HEK293 (cell line): ENCODE measurements around the gene ZNF573.

Experiments used
- GLIS1 ChIP-seq: fragments of 450-650 bp; formaldehyde crosslinking; IDR thresholded peaks from 2 replicates; pipeline ENCODE4 v1.5.1; 2016; ENCODE audit warnings: missing biosample characterization, missing genetic modification characterization
- KLF8 ChIP-seq: fragments of 450-650 bp; formaldehyde crosslinking; IDR thresholded peaks from 2 replicates; pipeline ENCODE4 v1.5.1; 2016; ENCODE audit warnings: missing biosample characterization, missing genetic modification characterization
- PRDM1 ChIP-seq: fragments of 450-650 bp; formaldehyde crosslinking; IDR thresholded peaks from 2 replicates; pipeline ENCODE4; 2016; ENCODE audit warnings: missing biosample characterization, missing genetic modification characterization
- SALL2 ChIP-seq: fragments of 450-650 bp; formaldehyde crosslinking; IDR thresholded peaks from 2 replicates; pipeline ENCODE4 v1.5.0; 2017; ENCODE audit warnings: missing biosample characterization, mild to moderate bottlenecking, missing genetic modification characterization, borderline replicate concordance
- SCRT1 ChIP-seq: fragments of 450-650 bp; formaldehyde crosslinking; IDR thresholded peaks from 2 replicates; pipeline ENCODE4 v1.5.1; 2016; ENCODE audit warnings: missing biosample characterization, missing genetic modification characterization, borderline replicate concordance
- SCRT2 ChIP-seq: fragments of 450-650 bp; formaldehyde crosslinking; IDR thresholded peaks from 2 replicates; pipeline ENCODE4 v1.5.1; 2016; ENCODE audit warnings: missing biosample characterization, missing genetic modification characterization
- YY1 ChIP-seq: fragments of 450-650 bp; formaldehyde crosslinking; IDR thresholded peaks from 2 replicates; pipeline ENCODE4 v1.5.1; 2018; ENCODE audit warnings: missing biosample characterization, missing genetic modification characterization
- ZBTB48 ChIP-seq: fragments of 450-650 bp; formaldehyde crosslinking; IDR thresholded peaks from 2 replicates; pipeline ENCODE4 v1.5.1; 2016; ENCODE audit warnings: missing biosample characterization, missing genetic modification characterization
- ZFP3 ChIP-seq: fragments of 450-650 bp; formaldehyde crosslinking; IDR thresholded peaks from 2 replicates; pipeline ENCODE4 v1.5.1; 2016; ENCODE audit warnings: low read depth, missing biosample characterization, missing genetic modification characterization
- ZNF112 ChIP-seq: fragments of 450-650 bp; formaldehyde crosslinking; IDR thresholded peaks from 2 replicates; pipeline ENCODE4 v1.5.0; 2017; ENCODE audit warnings: missing biosample characterization, missing genetic modification characterization
- ZNF184 ChIP-seq: fragments of 450-650 bp; IDR thresholded peaks from 2 replicates; pipeline ENCODE4 v1.5.1; 2018; ENCODE audit warnings: missing biosample characterization, mild to moderate bottlenecking, missing genetic modification characterization
- ZNF211 ChIP-seq: fragments of 450-650 bp; formaldehyde crosslinking; IDR thresholded peaks from 2 replicates; pipeline ENCODE4 v1.5.1; 2016; ENCODE audit warnings: low read depth, missing biosample characterization, missing genetic modification characterization
- ZNF223 ChIP-seq: fragments of 450-650 bp; formaldehyde crosslinking; IDR thresholded peaks from 2 replicates; pipeline ENCODE4 v1.5.1; 2016; ENCODE audit warnings: missing biosample characterization, missing genetic modification characterization
- ZNF423 ChIP-seq: fragments of 450-650 bp; formaldehyde crosslinking; IDR thresholded peaks from 2 replicates; pipeline ENCODE4 v1.5.1; 2016; ENCODE audit warnings: missing biosample characterization, missing genetic modification characterization
- ZNF48 ChIP-seq: fragments of 450-650 bp; formaldehyde crosslinking; IDR thresholded peaks from 2 replicates; pipeline ENCODE4 v1.5.1; 2016; ENCODE audit warnings: missing biosample characterization, missing genetic modification characterization
- ZNF514 ChIP-seq: fragments of 450-650 bp; formaldehyde crosslinking; IDR thresholded peaks from 2 replicates; pipeline ENCODE4 v1.5.1; 2016; ENCODE audit warnings: missing biosample characterization, missing genetic modification characterization
- ZNF521 ChIP-seq: fragments of 450-650 bp; formaldehyde crosslinking; IDR thresholded peaks from 2 replicates; pipeline ENCODE4 v1.5.1; 2017; ENCODE audit warnings: missing biosample characterization, mild to moderate bottlenecking, missing genetic modification characterization
- ZNF558 ChIP-seq: fragments of 450-650 bp; formaldehyde crosslinking; IDR thresholded peaks from 2 replicates; pipeline ENCODE4 v1.5.1; 2016; ENCODE audit warnings: missing biosample characterization, missing genetic modification characterization
- ZNF585B ChIP-seq: fragments of 450-650 bp; formaldehyde crosslinking; IDR thresholded peaks from 2 replicates; pipeline ENCODE4 v1.5.1; 2016; ENCODE audit warnings: missing biosample characterization, missing genetic modification characterization
- ZNF837 ChIP-seq: fragments of 450-650 bp; formaldehyde crosslinking; IDR thresholded peaks from 2 replicates; pipeline ENCODE4 v1.5.1; 2016; ENCODE audit warnings: missing biosample characterization, missing genetic modification characterization
- TF ChIP-seq, protein P1 (sequence below): fragments of 450-650 bp; IDR thresholded peaks from 2 replicates; pipeline ENCODE4 v1.5.1; 2018; ENCODE audit warnings: missing biosample characterization, mild to moderate bottlenecking, missing genetic modification characterization
- TF ChIP-seq, protein P2 (sequence below): fragments of 450-650 bp; formaldehyde crosslinking; IDR thresholded peaks from 2 replicates; pipeline ENCODE4 v1.5.1; 2017; ENCODE audit warnings: missing biosample characterization, missing genetic modification characterization
- TF ChIP-seq, protein P3 (sequence below): fragments of 450-650 bp; formaldehyde crosslinking; IDR thresholded peaks from 2 replicates; pipeline ENCODE4 v1.5.1; 2017; ENCODE audit warnings: missing biosample characterization, missing genetic modification characterization
- TF ChIP-seq, protein P4 (sequence below): fragments of 450-650 bp; formaldehyde crosslinking; IDR thresholded peaks from 2 replicates; pipeline ENCODE4 v1.5.1; 2016; ENCODE audit warnings: missing biosample characterization, missing genetic modification characterization
- TF ChIP-seq, protein P5 (sequence below): fragments of 450-650 bp; formaldehyde crosslinking; IDR thresholded peaks from 2 replicates; pipeline ENCODE4 v1.5.1; 2017; ENCODE audit warnings: missing biosample characterization, missing genetic modification characterization
- TF ChIP-seq, protein P6 (sequence below): fragments of 450-650 bp; formaldehyde crosslinking; IDR thresholded peaks from 2 replicates; pipeline ENCODE4 v1.5.1; 2016; ENCODE audit warnings: missing biosample characterization, missing genetic modification characterization
- TF ChIP-seq, protein P7 (sequence below): fragments of 450-650 bp; formaldehyde crosslinking; IDR thresholded peaks from 2 replicates; pipeline ENCODE4 v1.5.1; 2016; ENCODE audit warnings: missing biosample characterization, missing genetic modification characterization

ZNF573 gene

DNA sequence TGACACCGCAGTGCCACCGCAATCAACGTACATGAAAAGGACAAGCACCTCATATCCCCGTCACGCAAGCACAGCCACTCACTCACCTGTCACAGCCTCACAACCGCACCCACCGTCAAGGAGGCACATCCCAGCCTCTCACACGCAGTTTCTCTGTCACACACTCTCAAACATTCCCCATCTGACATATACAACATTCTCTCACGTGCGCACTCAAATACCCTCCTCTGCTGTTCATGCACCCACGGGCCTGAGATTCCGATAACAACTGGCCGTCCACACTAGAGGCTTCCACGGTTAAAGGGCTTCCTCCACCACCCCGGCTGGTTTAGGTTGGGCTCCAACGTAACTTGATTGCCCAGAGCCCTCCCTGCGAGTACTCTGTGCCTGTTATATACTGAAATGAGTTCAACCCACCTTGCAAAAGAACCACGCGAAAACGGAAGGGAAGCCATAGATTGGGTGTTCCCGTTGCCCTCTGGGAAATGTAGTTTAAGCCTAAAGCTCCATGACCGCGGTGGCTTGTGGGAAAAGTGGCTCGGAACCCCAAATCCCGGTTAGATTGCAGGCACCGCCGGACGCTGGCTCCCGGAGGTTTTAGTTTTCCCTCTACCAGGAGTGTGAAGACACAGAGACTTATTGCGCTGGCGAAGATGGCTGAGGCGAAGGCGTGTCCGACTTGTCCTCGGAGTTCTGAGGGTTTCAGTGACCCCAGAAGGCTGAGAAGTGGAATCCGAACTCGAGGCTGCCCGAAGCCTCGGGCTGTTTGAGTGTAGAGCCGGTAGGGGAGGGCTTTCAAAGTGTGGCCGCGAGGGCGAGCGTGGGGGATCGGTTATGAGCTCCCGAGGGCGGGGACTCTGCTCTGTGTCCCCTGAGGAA lies at the start of gene ZNF573 (continued):
- no peak for TF ChIP-seq ZNF112 (tag by site-specific recombination)
- TF ChIP-seq, protein P1, sequence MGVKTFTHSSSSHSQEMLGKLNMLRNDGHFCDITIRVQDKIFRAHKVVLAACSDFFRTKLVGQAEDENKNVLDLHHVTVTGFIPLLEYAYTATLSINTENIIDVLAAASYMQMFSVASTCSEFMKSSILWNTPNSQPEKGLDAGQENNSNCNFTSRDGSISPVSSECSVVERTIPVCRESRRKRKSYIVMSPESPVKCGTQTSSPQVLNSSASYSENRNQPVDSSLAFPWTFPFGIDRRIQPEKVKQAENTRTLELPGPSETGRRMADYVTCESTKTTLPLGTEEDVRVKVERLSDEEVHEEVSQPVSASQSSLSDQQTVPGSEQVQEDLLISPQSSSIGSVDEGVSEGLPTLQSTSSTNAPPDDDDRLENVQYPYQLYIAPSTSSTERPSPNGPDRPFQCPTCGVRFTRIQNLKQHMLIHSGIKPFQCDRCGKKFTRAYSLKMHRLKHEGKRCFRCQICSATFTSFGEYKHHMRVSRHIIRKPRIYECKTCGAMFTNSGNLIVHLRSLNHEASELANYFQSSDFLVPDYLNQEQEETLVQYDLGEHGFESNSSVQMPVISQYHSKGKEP (tag by site-specific recombination) = peak; percentile 53
- TF ChIP-seq GLIS1 (tag by site-specific recombination) = peak; percentile 71
- TF ChIP-seq ZNF211 = no peak
- TF ChIP-seq, protein P2, sequence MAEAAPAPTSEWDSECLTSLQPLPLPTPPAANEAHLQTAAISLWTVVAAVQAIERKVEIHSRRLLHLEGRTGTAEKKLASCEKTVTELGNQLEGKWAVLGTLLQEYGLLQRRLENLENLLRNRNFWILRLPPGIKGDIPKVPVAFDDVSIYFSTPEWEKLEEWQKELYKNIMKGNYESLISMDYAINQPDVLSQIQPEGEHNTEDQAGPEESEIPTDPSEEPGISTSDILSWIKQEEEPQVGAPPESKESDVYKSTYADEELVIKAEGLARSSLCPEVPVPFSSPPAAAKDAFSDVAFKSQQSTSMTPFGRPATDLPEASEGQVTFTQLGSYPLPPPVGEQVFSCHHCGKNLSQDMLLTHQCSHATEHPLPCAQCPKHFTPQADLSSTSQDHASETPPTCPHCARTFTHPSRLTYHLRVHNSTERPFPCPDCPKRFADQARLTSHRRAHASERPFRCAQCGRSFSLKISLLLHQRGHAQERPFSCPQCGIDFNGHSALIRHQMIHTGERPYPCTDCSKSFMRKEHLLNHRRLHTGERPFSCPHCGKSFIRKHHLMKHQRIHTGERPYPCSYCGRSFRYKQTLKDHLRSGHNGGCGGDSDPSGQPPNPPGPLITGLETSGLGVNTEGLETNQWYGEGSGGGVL (tag by site-specific recombination) = peak; percentile 63
- TF ChIP-seq ZNF223 = no peak
- TF ChIP-seq SALL2 (tag by site-specific recombination) = peak; percentile 31; the same call in 1 of the 2 replicates
- TF ChIP-seq, protein P3, sequence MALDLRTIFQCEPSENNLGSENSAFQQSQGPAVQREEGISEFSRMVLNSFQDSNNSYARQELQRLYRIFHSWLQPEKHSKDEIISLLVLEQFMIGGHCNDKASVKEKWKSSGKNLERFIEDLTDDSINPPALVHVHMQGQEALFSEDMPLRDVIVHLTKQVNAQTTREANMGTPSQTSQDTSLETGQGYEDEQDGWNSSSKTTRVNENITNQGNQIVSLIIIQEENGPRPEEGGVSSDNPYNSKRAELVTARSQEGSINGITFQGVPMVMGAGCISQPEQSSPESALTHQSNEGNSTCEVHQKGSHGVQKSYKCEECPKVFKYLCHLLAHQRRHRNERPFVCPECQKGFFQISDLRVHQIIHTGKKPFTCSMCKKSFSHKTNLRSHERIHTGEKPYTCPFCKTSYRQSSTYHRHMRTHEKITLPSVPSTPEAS = peak; percentile 50; the same call in 1 of the 2 replicates
- TF ChIP-seq, protein P4, sequence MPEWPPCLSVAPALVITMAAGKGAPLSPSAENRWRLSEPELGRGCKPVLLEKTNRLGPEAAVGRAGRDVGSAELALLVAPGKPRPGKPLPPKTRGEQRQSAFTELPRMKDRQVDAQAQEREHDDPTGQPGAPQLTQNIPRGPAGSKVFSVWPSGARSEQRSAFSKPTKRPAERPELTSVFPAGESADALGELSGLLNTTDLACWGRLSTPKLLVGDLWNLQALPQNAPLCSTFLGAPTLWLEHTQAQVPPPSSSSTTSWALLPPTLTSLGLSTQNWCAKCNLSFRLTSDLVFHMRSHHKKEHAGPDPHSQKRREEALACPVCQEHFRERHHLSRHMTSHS (tag by site-specific recombination) = peak; percentile 62; the same call in 1 of the 2 replicates
- no peak for TF ChIP-seq ZNF514 (tag by site-specific recombination)
- no peak; the same call in 1 of the 2 replicates for TF ChIP-seq SCRT1 (tag by site-specific recombination)
- no peak for TF ChIP-seq SCRT2 (tag by site-specific recombination)
- no peak for TF ChIP-seq ZNF585B (tag by site-specific recombination)
- TF ChIP-seq KLF8 (tag by site-specific recombination) = peak; percentile 71
- TF ChIP-seq, protein P5, sequence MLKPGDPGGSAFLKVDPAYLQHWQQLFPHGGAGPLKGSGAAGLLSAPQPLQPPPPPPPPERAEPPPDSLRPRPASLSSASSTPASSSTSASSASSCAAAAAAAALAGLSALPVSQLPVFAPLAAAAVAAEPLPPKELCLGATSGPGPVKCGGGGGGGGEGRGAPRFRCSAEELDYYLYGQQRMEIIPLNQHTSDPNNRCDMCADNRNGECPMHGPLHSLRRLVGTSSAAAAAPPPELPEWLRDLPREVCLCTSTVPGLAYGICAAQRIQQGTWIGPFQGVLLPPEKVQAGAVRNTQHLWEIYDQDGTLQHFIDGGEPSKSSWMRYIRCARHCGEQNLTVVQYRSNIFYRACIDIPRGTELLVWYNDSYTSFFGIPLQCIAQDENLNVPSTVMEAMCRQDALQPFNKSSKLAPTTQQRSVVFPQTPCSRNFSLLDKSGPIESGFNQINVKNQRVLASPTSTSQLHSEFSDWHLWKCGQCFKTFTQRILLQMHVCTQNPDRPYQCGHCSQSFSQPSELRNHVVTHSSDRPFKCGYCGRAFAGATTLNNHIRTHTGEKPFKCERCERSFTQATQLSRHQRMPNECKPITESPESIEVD = no peak
- peak; percentile 16; the same call in 1 of the 2 replicates for TF ChIP-seq ZNF184 (tag by site-specific recombination)
- peak; percentile 67; the same call in 1 of the 2 replicates for TF ChIP-seq PRDM1 (tag by site-specific recombination)
- TF ChIP-seq, protein P6, sequence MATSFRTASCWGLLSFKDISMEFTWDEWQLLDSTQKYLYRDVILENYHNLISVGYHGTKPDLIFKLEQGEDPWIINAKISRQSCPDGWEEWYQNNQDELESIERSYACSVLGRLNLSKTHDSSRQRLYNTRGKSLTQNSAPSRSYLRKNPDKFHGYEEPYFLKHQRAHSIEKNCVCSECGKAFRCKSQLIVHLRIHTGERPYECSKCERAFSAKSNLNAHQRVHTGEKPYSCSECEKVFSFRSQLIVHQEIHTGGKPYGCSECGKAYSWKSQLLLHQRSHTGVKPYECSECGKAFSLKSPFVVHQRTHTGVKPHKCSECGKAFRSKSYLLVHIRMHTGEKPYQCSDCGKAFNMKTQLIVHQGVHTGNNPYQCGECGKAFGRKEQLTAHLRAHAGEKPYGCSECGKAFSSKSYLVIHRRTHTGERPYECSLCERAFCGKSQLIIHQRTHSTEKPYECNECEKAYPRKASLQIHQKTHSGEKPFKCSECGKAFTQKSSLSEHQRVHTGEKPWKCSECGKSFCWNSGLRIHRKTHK (tag by site-specific recombination) = no peak
- TF ChIP-seq ZFP3 (tag by site-specific recombination) = peak; percentile 37; the same call in 1 of the 2 replicates
- no peak for TF ChIP-seq ZNF423 (tag by site-specific recombination)
- TF ChIP-seq, protein P7, sequence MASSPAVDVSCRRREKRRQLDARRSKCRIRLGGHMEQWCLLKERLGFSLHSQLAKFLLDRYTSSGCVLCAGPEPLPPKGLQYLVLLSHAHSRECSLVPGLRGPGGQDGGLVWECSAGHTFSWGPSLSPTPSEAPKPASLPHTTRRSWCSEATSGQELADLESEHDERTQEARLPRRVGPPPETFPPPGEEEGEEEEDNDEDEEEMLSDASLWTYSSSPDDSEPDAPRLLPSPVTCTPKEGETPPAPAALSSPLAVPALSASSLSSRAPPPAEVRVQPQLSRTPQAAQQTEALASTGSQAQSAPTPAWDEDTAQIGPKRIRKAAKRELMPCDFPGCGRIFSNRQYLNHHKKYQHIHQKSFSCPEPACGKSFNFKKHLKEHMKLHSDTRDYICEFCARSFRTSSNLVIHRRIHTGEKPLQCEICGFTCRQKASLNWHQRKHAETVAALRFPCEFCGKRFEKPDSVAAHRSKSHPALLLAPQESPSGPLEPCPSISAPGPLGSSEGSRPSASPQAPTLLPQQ (tag by site-specific recombination) = peak; percentile 77; the same call in 1 of the 2 replicates
- TF ChIP-seq ZNF558 (tag by site-specific recombination) = peak; percentile 84; the same call in 1 of the 2 replicates
- TF ChIP-seq YY1 (tag by site-specific recombination) = peak; percentile 97
- no peak for TF ChIP-seq ZNF837
- TF ChIP-seq ZNF48 (tag by site-specific recombination) = no peak
- peak; percentile 90 for TF ChIP-seq ZBTB48 (tag by site-specific recombination)
- TF ChIP-seq ZNF521 (tag by site-specific recombination) = no peak
